ENCODE results near the gene OSGEP. TPM values are rescaled to one million over a fixed set of nuclear protein-coding genes. Genes with fewer than 3 reads are reported as not detected.
A peak's percentile ranks its signal among the peaks of the same experiment; 100 is the strongest.
"Not testable (repeated sequence)": the region's sequence is repeated elsewhere in the genome, so short reads cannot be mapped to it uniquely, and the experiment has no call there.

Gene OSGEP
- total and polyA plus RNA-seq, 4 donors: 35.5 to 54.1 (median 44.2) TPM

DNA sequence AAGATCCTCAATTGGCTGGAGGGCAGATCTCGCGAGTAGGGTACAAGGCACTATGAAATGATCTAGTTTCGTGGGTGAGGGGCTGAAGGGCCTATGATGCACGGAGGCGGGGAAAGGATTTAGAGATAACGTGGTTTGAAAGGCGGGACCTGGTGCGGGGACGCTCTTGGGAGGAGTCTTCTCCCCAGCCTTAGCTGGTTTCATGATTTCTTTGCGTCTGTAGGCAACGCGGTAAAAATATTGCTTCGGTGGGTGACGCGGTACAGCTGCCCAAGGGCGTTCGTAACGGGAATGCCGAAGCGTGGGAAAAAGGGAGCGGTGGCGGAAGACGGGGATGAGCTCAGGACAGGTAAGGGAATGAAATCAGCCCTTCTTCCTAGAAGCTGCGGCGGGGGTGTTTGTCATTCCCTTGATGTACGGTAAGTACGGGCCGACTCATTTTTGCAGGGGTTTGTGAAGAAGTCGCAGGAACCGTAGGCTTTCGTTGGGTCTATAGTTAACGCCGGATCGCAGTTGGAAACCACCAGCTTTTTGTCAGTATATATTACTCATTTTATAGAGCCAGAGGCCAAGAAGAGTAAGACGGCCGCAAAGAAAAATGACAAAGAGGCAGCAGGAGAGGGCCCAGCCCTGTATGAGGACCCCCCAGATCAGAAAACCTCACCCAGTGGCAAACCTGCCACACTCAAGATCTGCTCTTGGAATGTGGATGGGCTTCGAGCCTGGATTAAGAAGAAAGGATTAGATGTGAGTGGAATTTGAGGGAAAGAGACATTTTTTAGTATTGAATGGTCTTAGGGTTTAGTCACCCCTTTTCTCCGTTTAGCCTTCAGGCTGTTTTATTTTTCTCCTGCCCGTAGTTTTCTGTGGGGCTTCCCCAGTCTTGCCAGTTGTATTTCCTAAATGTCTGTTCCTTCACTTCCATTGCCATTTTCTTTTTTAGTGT lies 1.0 kb upstream of the OSGEP start:
- H3K4me1 ChIP-seq (ENCODE audit: control insufficient read depth in 5 of 5, insufficient read depth in 5 of 5, low read length in 5 of 5): peaks cover 0 to 20% (median 12%) of the 10 kb centered on the region in 5 donors
- no peaks in the 10 kb centered on the region for H3K27me3 ChIP-seq (ENCODE audit: control insufficient read depth in 3 of 3, insufficient read depth in 3 of 3, low read length in 2 of 3)
- peak overlapping the region; percentile 87 to 93 for H3K9ac ChIP-seq (ENCODE audit: insufficient read depth in 1 of 2, low read length in 2 of 2)
- DNase-seq (peak in 1 of 3 donors; percentile 20), ATAC-seq (ENCODE audit: insufficient read depth, low FRiP score) (peak; percentile 67)
- no peak for TF ChIP-seq CTCF (IDR thresholded peaks at IDR 0.05; ENCODE audit: control extremely low read depth, extremely low read depth)
- WGBS, 2 donors: 1% methylated on average over 39 of the region's 39 CpGs
- H3K27ac ChIP-seq (ENCODE audit: low read depth in 1 of 2, low read length in 1 of 2): peak overlapping the region; percentile 96
- peak overlapping the region; percentile 74 for H3K4me3 ChIP-seq
- H3K36me3 ChIP-seq (ENCODE audit: control insufficient read depth in 4 of 4, insufficient read depth in 4 of 4, low read length in 4 of 4): peaks cover 20 to 39% (median 30%) of the 10 kb centered on the region in 4 donors
- no peaks in the 10 kb centered on the region for H3K9me3 ChIP-seq (ENCODE audit: control insufficient read depth in 4 of 4, insufficient read depth in 3 of 4, low read length in 3 of 4)

- H3K4me3 ChIP-seq; H3K9ac ChIP-seq (ENCODE audit: insufficient read depth in 1 of 2, low read length in 2 of 2); H3K27ac ChIP-seq (ENCODE audit: low read depth in 1 of 2, low read length in 1 of 2); H3K9me3 ChIP-seq (ENCODE audit: control insufficient read depth in 4 of 4, insufficient read depth in 3 of 4, low read length in 3 of 4); ATAC-seq (ENCODE audit: insufficient read depth, low FRiP score); DNase-seq; H3K27me3 ChIP-seq (ENCODE audit: control insufficient read depth in 3 of 3, insufficient read depth in 3 of 3, low read length in 2 of 3): not testable (repeated sequence)
- Histone ChIP-seq H3K36me3 (ENCODE audit: control insufficient read depth in 4 of 4, insufficient read depth in 4 of 4, low read length in 4 of 4) (peaks cover 34 to 49% (median 39%) of the 10 kb centered on the region in 4 donors), H3K4me1 (ENCODE audit: control insufficient read depth in 5 of 5, insufficient read depth in 5 of 5, low read length in 5 of 5) (peaks cover 0 to 11% (median 5%) of the 10 kb centered on the region in 5 donors)
- 94% methylated on average over 8 of the region's 8 CpGs for WGBS, 2 donors
Observed at GRCh38 chr14:20452831-20453230, 1.8 kb downstream of the OSGEP start.

DNA sequence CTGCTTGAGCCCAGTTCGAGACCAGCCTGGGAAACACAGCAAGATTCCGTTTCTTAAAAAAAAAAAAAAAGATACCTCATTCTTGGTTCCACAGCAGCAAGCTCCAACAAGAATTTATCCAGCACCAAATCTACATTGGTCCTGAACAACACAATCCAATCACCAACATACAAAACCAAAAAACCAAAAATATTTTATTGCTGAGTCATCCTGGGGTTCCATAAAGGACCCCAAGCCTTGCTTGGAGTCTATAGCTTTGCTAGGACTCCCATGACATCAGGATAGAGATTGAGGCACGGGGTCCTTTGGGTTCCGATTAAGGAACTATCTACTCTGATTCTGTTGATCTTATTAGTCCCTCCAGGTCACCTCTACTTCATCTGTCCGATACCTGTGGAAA lies 7.7 kb downstream of the OSGEP start:
- Histone ChIP-seq H3K4me1 (ENCODE audit: control insufficient read depth in 5 of 5, insufficient read depth in 5 of 5, low read length in 5 of 5) (no peaks in the 10 kb centered on the region), H3K36me3 (ENCODE audit: control insufficient read depth in 4 of 4, insufficient read depth in 4 of 4, low read length in 4 of 4) (peaks cover 40 to 45% (median 43%) of the 10 kb centered on the region in 4 donors), H3K4me3 (no peak overlapping the region), H3K27ac (ENCODE audit: low read depth in 1 of 2, low read length in 1 of 2) (no peak overlapping the region), H3K9ac (ENCODE audit: insufficient read depth in 1 of 2, low read length in 2 of 2) (no peak overlapping the region), H3K27me3 (ENCODE audit: control insufficient read depth in 3 of 3, insufficient read depth in 3 of 3, low read length in 2 of 3) (no peaks in the 10 kb centered on the region), H3K9me3 (ENCODE audit: control insufficient read depth in 4 of 4, insufficient read depth in 3 of 4, low read length in 3 of 4) (no peaks in the 10 kb centered on the region)
- 95% methylated on average over 5 of the region's 5 CpGs for WGBS, 2 donors
- no peak for DNase-seq
- no peak for ATAC-seq (ENCODE audit: insufficient read depth, low FRiP score)
- TF ChIP-seq CTCF (IDR thresholded peaks at IDR 0.05; ENCODE audit: control extremely low read depth, extremely low read depth): no peak

GRCh38 chr14:20443650-20444049 lies 11.0 kb downstream of the OSGEP start:
- not testable (repeated sequence) for H3K9me3 ChIP-seq (ENCODE audit: control insufficient read depth in 4 of 4, insufficient read depth in 3 of 4, low read length in 3 of 4); H3K27me3 ChIP-seq (ENCODE audit: control insufficient read depth in 3 of 3, insufficient read depth in 3 of 3, low read length in 2 of 3); H3K4me3 ChIP-seq; H3K9ac ChIP-seq (ENCODE audit: insufficient read depth in 1 of 2, low read length in 2 of 2); ATAC-seq (ENCODE audit: insufficient read depth, low FRiP score); DNase-seq; H3K27ac ChIP-seq (ENCODE audit: low read depth in 1 of 2, low read length in 1 of 2); H3K4me1 ChIP-seq (ENCODE audit: control insufficient read depth in 5 of 5, insufficient read depth in 5 of 5, low read length in 5 of 5)
- 79 to 83% methylated on average over 2 of the region's 4 CpGs for WGBS, 2 donors
- peaks cover 22 to 26% (median 25%) of the 10 kb centered on the region in 4 donors for H3K36me3 ChIP-seq (ENCODE audit: control insufficient read depth in 4 of 4, insufficient read depth in 4 of 4, low read length in 4 of 4)

Data from lung (tissue), 12 donors.